ENCODE data around the gene ABCB11. TPM values are rescaled to one million over a fixed set of nuclear protein-coding genes. Genes with fewer than 3 reads are reported as not detected.

ABCB11 gene
- total and polyA plus RNA-seq, 2 donors (not counting 3 experiments of a cell fraction or from before 2014, with no cell fraction given): 0.22 to 0.44 TPM

DNA sequence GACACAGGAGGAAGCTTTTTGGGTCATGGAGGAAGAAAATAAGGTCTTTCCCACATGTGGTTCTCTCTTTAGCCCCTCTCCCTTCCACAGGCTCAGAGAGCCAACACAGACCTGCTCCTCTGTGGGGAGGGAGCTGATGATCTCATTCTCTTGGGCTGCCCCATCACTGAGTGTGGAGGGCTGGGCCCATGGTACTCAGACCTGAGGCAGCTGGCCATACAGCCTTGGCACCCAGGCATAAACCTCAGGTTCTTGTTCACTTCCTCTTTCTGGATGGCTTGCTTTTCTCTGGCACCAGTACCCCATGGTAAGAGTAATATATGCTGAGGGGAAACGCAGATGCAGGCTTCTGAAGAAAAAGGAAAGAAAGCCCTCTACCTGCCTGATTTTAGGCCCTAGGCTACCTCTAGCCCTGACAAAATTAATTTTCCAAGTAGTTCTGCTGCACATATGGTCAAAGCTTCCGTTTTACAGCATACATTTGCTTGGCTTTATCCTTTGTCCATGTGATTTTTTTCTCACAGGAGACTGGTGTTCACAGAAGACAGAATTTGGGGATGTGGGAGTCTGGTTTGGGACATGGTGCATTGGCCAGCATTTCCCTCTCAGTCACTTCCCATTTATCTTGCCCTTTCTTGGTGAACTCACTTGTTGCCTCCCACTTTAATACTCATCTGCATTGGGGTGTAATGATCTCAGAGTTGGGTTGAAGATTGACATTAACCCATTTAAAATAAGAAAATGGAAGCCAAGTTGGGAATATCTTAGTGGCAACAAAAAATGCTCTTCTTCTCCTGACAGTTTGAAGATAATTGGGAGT lies 49.3 kb upstream of the ABCB11 start:
- no peaks in the 10 kb centered on the region for H3K36me3 ChIP-seq (ENCODE audit: control insufficient read depth in 2 of 2, extremely low read depth in 1 of 2, insufficient read depth in 2 of 2, low read length in 2 of 2)
- no peaks in the 10 kb centered on the region for H3K9me1 ChIP-seq (replicated peaks; ENCODE audit: control insufficient read depth, extremely low read depth, insufficient read depth, low read length)
- no peaks in the 10 kb centered on the region for H3K27me3 ChIP-seq (ENCODE audit: control insufficient read depth in 2 of 2, insufficient read depth in 2 of 2, low read length in 2 of 2)
- CTCF ChIA-PET: no interaction called here
- no peaks in the 10 kb centered on the region for H3K9me3 ChIP-seq (replicated peaks; ENCODE audit: control insufficient read depth, insufficient read depth, low read length)
- no peak for FAIRE-seq
- BruUV-seq (replicated peaks): no TSS peak
- TF ChIP-seq POLR2A (IDR thresholded peaks at IDR 0.05; ENCODE audit: low read depth, low read length) (no peak), GATA2 (IDR thresholded peaks at IDR 0.05; ENCODE audit: insufficient read depth, insufficient read length, low read depth, low read length) (no peak), MYC (IDR thresholded peaks at IDR 0.05; ENCODE audit: low read depth, low read length) (no peak), FOS (IDR thresholded peaks at IDR 0.05; ENCODE audit: borderline replicate concordance, insufficient read depth, low read length) (no peak), JUN (IDR thresholded peaks at IDR 0.05; ENCODE audit: borderline replicate concordance, insufficient read depth, insufficient read length, low read depth) (no peak), POLR2AphosphoS5 (IDR thresholded peaks at IDR 0.05; ENCODE audit: insufficient read depth, low read depth, low read length) (no peak), EZH2 (IDR thresholded peaks at IDR 0.05; ENCODE audit: borderline replicate concordance, low read depth, low read length, severe bottlenecking) (no peak)
- TF ChIP-seq, protein P1, sequence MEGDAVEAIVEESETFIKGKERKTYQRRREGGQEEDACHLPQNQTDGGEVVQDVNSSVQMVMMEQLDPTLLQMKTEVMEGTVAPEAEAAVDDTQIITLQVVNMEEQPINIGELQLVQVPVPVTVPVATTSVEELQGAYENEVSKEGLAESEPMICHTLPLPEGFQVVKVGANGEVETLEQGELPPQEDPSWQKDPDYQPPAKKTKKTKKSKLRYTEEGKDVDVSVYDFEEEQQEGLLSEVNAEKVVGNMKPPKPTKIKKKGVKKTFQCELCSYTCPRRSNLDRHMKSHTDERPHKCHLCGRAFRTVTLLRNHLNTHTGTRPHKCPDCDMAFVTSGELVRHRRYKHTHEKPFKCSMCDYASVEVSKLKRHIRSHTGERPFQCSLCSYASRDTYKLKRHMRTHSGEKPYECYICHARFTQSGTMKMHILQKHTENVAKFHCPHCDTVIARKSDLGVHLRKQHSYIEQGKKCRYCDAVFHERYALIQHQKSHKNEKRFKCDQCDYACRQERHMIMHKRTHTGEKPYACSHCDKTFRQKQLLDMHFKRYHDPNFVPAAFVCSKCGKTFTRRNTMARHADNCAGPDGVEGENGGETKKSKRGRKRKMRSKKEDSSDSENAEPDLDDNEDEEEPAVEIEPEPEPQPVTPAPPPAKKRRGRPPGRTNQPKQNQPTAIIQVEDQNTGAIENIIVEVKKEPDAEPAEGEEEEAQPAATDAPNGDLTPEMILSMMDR (IDR thresholded peaks at IDR 0.05; ENCODE audit: extremely low read depth in 1 of 2, insufficient read depth in 1 of 2, low read depth in 1 of 2, low read length in 2 of 2): no peak
- TF ChIP-seq, protein P2, sequence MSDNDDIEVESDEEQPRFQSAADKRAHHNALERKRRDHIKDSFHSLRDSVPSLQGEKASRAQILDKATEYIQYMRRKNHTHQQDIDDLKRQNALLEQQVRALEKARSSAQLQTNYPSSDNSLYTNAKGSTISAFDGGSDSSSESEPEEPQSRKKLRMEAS (IDR thresholded peaks at IDR 0.05; ENCODE audit: insufficient read depth, insufficient read length): no peak
- dilution Hi-C loops (cut with MboI; ENCODE audit: extremely low pct_ligation_motif_present, low sequenced_read_pairs): no loop called here
- no peak overlapping the region for H3K4me3 ChIP-seq (replicated peaks in 1 of 3; ENCODE audit: insufficient read depth in 1 of 3, low read depth in 1 of 3, low read length in 3 of 3)
- H3K9ac ChIP-seq (replicated peaks; ENCODE audit: extremely low read depth, insufficient read depth, low read length): no peak overlapping the region
- no peak overlapping the region for H3K4me2 ChIP-seq (ENCODE audit: insufficient read depth, low read length)
- H4K20me1 ChIP-seq (replicated peaks; ENCODE audit: control insufficient read depth, extremely low read depth, insufficient read depth, low read length): no peaks in the 10 kb centered on the region
- H3K79me2 ChIP-seq (ENCODE audit: control insufficient read depth, insufficient read depth, low read length): no peaks in the 10 kb centered on the region
- H3K27ac ChIP-seq (ENCODE audit: insufficient read depth, low read depth, low read length): no peak overlapping the region
- no peak for DNase-seq (ENCODE audit: low read depth, low spot score)
- intact Hi-C loops (cut with micrococcal nuclease): no loop called here
- H2AFZ ChIP-seq (ENCODE audit: low read depth, low read length): no peak overlapping the region
- POLR2A ChIA-PET: no interaction called here
- H3K4me1 ChIP-seq (ENCODE audit: control insufficient read depth, extremely low read depth, insufficient read depth, low read length): no peaks in the 10 kb centered on the region

Data from endothelial cell of umbilical vein (primary cell).